Stomach (tissue), 4 donors: ENCODE data around the gene HES6.

Experiments
- EP300 ChIP-seq: sonication (generic); formaldehyde crosslinking; IDR thresholded peaks from one replicate; pipeline ENCODE4 v1.6.1; 2017; ENCODE audit warnings: antibody characterized with exemption
- POLR2A ChIP-seq, 4 donors: fragments of 450-650 bp; IDR thresholded peaks; one replicate each; pipeline ENCODE4 v1.6.1; 2016; ENCODE audit warnings: antibody characterized with exemption in 4 of 4, control low read depth in 2 of 4, mild to moderate bottlenecking in 1 of 4, moderate library complexity in 1 of 4
- TF ChIP-seq, protein P1 (sequence below), 7 experiments: fragments of 450-650 bp in 4 of 7; fragments of 200-600 bp in 3 of 7; sonication (generic) in 3 of 7; IDR thresholded peaks; one replicate each; pipeline ENCODE4 v1.5.1; 2016 to 2019; ENCODE audit warnings: antibody characterized with exemption in 7 of 7, control low read depth in 2 of 7, mild to moderate bottlenecking in 1 of 7

- TF ChIP-seq POLR2A (IDR thresholded peaks at IDR 0.05): no peak
- TF ChIP-seq, protein P1, sequence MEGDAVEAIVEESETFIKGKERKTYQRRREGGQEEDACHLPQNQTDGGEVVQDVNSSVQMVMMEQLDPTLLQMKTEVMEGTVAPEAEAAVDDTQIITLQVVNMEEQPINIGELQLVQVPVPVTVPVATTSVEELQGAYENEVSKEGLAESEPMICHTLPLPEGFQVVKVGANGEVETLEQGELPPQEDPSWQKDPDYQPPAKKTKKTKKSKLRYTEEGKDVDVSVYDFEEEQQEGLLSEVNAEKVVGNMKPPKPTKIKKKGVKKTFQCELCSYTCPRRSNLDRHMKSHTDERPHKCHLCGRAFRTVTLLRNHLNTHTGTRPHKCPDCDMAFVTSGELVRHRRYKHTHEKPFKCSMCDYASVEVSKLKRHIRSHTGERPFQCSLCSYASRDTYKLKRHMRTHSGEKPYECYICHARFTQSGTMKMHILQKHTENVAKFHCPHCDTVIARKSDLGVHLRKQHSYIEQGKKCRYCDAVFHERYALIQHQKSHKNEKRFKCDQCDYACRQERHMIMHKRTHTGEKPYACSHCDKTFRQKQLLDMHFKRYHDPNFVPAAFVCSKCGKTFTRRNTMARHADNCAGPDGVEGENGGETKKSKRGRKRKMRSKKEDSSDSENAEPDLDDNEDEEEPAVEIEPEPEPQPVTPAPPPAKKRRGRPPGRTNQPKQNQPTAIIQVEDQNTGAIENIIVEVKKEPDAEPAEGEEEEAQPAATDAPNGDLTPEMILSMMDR (IDR thresholded peaks at IDR 0.05): no peak
- no peak for TF ChIP-seq EP300
These were observed 49.4 kb downstream of the HES6 start for GRCh38 chr2:238190445-238190844.
